Mucosa of rectum (tissue), 2 donors: Measurements from ENCODE around the gene PDZD8.
A peak's percentile ranks its signal among the peaks of the same experiment; 100 is the strongest.

ENCODE experiments used
- H3K27ac ChIP-seq, 2 donors: one replicate each; pipeline ENCODE4 v1.7.0; 2013; ENCODE audit warnings: inconsistent platforms in 2 of 2, low read depth in 2 of 2, low read length in 2 of 2
- H3K27me3 ChIP-seq, 2 donors: one replicate each; pipeline ENCODE4 v1.7.0; 2013; ENCODE audit warnings: low read length in 2 of 2; ENCODE audit not compliant: control insufficient read depth in 2 of 2, insufficient read depth in 2 of 2
- H3K36me3 ChIP-seq, 2 donors: one replicate each; pipeline ENCODE4 v1.7.0; 2013; ENCODE audit warnings: low read length in 2 of 2; ENCODE audit not compliant: control insufficient read depth in 2 of 2, insufficient read depth in 2 of 2
- H3K4me1 ChIP-seq, 2 donors: one replicate each; pipeline ENCODE4 v1.7.0; 2013; ENCODE audit warnings: low read length in 2 of 2, mild to moderate bottlenecking in 1 of 2; ENCODE audit not compliant: control insufficient read depth in 2 of 2, insufficient read depth in 2 of 2
- H3K4me3 ChIP-seq, 2 donors: one replicate each; pipeline ENCODE4 v1.7.0; 2013; ENCODE audit warnings: low read length in 2 of 2
- H3K9ac ChIP-seq, 2 donors: one replicate each; pipeline ENCODE4 v1.7.0; 2013; ENCODE audit warnings: low read length in 2 of 2, low read depth in 1 of 2, mild to moderate bottlenecking in 1 of 2
- H3K9me3 ChIP-seq, 2 donors: one replicate each; pipeline ENCODE4 v1.7.0; 2013; ENCODE audit warnings: low read length in 2 of 2; ENCODE audit not compliant: control insufficient read depth in 2 of 2
- donor health status: healthy.
- donor health status: Normal muscosa, but diverticular disease.

The PDZD8 gene

DNA sequence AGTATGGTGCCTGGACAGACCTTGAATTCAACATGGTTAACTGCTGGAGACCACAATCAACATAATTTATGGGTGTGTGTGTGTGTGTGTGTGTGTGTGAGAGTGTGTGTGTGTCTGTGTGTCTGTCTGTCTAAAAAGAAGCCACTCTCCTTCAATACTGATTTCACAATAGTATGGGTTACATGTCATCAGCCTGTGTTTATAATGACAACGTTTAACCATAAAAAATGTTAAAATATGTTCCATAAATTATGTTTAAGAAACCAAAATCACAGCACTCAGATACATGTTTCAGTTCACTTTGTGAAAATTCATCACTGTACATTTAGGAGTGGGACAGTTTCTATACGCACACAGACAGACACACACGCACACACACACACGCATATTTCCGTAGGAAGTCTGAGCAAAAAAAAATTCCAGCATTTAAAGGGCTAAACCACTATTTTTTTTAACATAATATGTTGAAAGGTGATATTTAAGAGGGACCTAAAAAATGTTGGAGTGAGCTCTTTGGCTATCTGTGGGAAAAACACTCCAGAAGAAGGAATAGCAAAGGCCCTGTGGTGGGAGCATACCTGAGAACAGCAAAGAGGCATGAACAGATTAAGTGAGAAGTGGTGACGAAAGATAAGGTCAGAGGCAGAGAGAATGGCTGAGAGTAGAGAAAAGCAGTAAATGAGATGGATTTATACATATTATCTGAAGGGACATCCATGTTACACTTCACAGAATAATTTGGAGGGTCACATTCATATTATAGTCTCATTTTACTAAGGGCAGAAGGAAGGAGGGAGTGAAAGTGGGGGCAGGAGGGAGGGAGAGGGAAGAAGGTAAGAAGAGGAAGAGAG is 10.9 kb downstream of the PDZD8 start:
- Histone ChIP-seq H3K4me1 (peaks cover 22 to 47% of the 10 kb centered on the region in 2 donors), H3K27me3 (no peaks in the 10 kb centered on the region)

DNA sequence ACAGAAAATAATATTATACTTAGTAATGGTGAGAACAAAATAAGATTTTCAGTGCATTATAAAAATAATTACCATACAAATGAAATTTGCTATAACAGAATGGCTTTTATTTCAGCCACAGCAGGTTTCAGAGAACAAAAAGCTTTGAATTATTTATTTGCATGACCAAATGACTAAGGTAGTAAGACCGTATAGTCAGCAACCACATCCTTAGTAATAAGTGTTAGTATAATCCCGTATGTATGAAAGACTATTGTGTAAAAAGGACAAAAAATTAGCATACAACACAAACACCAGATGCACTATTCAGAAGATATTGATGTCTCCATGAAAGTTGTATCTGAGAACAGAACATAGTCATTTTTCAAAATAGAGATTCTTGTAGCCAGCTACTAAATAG is 12.2 kb downstream of the PDZD8 start:
- H3K27ac ChIP-seq, result no peak overlapping the region
- H3K9me3 ChIP-seq, result no peaks in the 10 kb centered on the region
- peaks cover 22 to 47% of the 10 kb centered on the region in 2 donors for H3K4me1 ChIP-seq
- H3K9ac ChIP-seq, result no peak overlapping the region
- H3K4me3 ChIP-seq, result no peak overlapping the region
- H3K36me3 ChIP-seq, result no peaks in the 10 kb centered on the region
- no peaks in the 10 kb centered on the region for H3K27me3 ChIP-seq

More for the DNA sequence above, 10.9 kb downstream of the PDZD8 start:
- no peaks in the 10 kb centered on the region for H3K36me3 ChIP-seq
- H3K9me3 ChIP-seq, result no peaks in the 10 kb centered on the region
- H3K9ac ChIP-seq, result peak overlapping the region in 1 of 2 donors; percentile 0
- H3K4me3 ChIP-seq, result peak overlapping the region; percentile 0 to 53
- peak overlapping the region; percentile 10 to 40 for H3K27ac ChIP-seq

DNA sequence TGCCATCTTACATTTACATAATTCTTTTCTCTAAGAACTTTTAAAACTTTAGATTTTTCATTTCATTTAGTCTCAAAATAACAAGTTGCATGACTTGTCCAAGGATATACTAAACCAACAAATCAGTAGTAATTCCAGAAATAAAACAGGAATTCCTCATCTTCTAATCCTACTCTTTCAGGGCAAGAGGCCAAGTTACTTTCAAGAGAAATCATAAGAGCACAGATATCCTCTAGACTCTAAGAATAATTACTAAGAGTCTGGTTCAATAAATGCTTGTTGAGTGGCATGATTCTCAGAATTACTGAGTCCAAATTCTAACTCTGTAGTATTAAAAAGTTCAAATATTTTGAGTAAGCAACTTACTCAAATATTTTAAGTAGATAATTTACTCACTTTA is 12.9 kb downstream of the PDZD8 start:
- Histone ChIP-seq H3K9ac (no peak overlapping the region), H3K27me3 (no peaks in the 10 kb centered on the region), H3K4me1 (peaks cover 22 to 47% of the 10 kb centered on the region in 2 donors), H3K36me3 (no peaks in the 10 kb centered on the region), H3K4me3 (no peak overlapping the region), H3K9me3 (no peaks in the 10 kb centered on the region), H3K27ac (peak overlapping the region in 1 of 2 donors; percentile 4)

- Histone ChIP-seq H3K27me3 (no peaks in the 10 kb centered on the region), H3K9me3 (no peaks in the 10 kb centered on the region), H3K4me3 (peak overlapping the region in 1 of 2 donors; percentile 55), H3K27ac (peak overlapping the region in 1 of 2 donors; percentile 39), H3K4me1 (peaks cover 16 to 42% of the 10 kb centered on the region in 2 donors), H3K36me3 (no peaks in the 10 kb centered on the region), H3K9ac (no peak overlapping the region)
Measured at GRCh38 chr10:117360994-117361667, 14.1 kb downstream of the PDZD8 start.

DNA sequence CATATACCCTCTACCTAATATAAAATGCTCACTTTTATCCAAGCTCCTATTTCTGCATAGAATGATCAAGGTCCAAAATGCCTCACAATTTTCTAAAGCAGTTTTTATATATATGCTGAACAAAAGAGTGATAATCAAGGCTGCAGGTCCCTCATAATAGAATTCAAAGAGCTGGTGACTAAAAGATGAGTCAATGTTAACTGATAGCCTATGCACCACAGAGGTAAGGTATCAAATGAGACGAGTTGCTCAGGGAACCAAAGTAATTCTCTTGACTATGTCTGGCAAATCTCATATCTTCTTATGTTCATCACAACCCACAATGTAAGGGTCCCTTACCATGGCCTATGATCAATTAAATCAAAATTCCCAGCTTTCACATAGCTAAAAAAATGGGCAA is 15.2 kb downstream of the PDZD8 start:
- Histone ChIP-seq H3K27me3 (no peaks in the 10 kb centered on the region), H3K36me3 (no peaks in the 10 kb centered on the region), H3K9ac (no peak overlapping the region), H3K9me3 (no peaks in the 10 kb centered on the region), H3K4me1 (peaks cover 16 to 40% of the 10 kb centered on the region in 2 donors), H3K4me3 (no peak overlapping the region), H3K27ac (no peak overlapping the region)

- no peak overlapping the region for H3K9ac ChIP-seq
- peaks cover 1 to 20% of the 10 kb centered on the region in 2 donors for H3K4me1 ChIP-seq
- no peaks in the 10 kb centered on the region for H3K9me3 ChIP-seq
- H3K27ac ChIP-seq, result peak overlapping the region in 1 of 2 donors; percentile 30
- no peaks in the 10 kb centered on the region for H3K27me3 ChIP-seq
- no peak overlapping the region for H3K4me3 ChIP-seq
- H3K36me3 ChIP-seq, result no peaks in the 10 kb centered on the region
Measured at GRCh38 chr10:117355072-117355471, 20.2 kb downstream of the PDZD8 start.

- Histone ChIP-seq H3K27me3 (no peaks in the 10 kb centered on the region), H3K27ac (no peak overlapping the region), H3K9me3 (no peaks in the 10 kb centered on the region), H3K4me1 (peaks cover 3 to 26% of the 10 kb centered on the region in 2 donors), H3K9ac (no peak overlapping the region), H3K36me3 (no peaks in the 10 kb centered on the region), H3K4me3 (no peak overlapping the region)
Measured at GRCh38 chr10:117353684-117354083, 21.6 kb downstream of the PDZD8 start.

- no peak overlapping the region for H3K27ac ChIP-seq
- H3K9ac ChIP-seq, result no peak overlapping the region
- H3K36me3 ChIP-seq, result no peaks in the 10 kb centered on the region
- peaks cover 9 to 31% of the 10 kb centered on the region in 2 donors for H3K4me1 ChIP-seq
- H3K4me3 ChIP-seq, result no peak overlapping the region
- H3K9me3 ChIP-seq, result no peaks in the 10 kb centered on the region
- no peaks in the 10 kb centered on the region for H3K27me3 ChIP-seq
Measured at GRCh38 chr10:117352724-117353123, 22.5 kb downstream of the PDZD8 start.

DNA sequence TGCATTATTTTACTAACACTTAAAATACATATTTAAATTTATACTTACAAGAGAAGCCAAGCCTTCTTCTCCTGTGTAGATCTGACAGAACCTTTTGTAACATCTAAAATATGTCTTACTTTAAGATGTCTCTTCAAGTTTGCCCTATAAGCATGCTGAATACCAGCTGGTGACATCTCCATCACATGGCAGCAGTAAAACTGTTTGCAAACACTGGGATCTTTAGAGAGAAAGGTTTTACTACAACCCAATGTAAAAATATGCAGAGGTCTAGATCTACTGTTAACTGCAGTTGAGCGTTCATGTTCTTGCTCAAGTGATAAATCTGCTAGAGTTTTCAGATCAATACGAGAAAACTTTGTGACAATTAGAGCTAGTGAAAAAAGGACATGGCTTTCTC is 23.2 kb downstream of the PDZD8 start:
- Histone ChIP-seq H3K4me3 (no peak overlapping the region), H3K27ac (no peak overlapping the region), H3K4me1 (peaks cover 11 to 28% of the 10 kb centered on the region in 2 donors), H3K9ac (no peak overlapping the region), H3K27me3 (no peaks in the 10 kb centered on the region), H3K36me3 (no peaks in the 10 kb centered on the region), H3K9me3 (no peaks in the 10 kb centered on the region)

- no peaks in the 10 kb centered on the region for H3K9me3 ChIP-seq
- no peak overlapping the region for H3K4me3 ChIP-seq
- no peak overlapping the region for H3K27ac ChIP-seq
- peaks cover 11 to 31% of the 10 kb centered on the region in 2 donors for H3K4me1 ChIP-seq
- no peaks in the 10 kb centered on the region for H3K27me3 ChIP-seq
- H3K9ac ChIP-seq, result no peak overlapping the region
- no peaks in the 10 kb centered on the region for H3K36me3 ChIP-seq
Measured at GRCh38 chr10:117351558-117351957, 23.7 kb downstream of the PDZD8 start.
